Activated T-helper 17 cell treated with anti-CD3 and anti-CD28 coated beads, Interleukin-2, amount 50 U/mL, for 72 hours (primary cell): ENCODE data around the gene WDFY2. TPM values are rescaled to one million over a fixed set of nuclear protein-coding genes. Genes with fewer than 3 reads are reported as not detected.

ENCODE experiments used
- ATAC-seq: fragments of 150-1000 bp; cut with Tn5 transposase; replicated peaks from 2 replicates; pipeline ENCODE4 v1.10.0; 2021; ENCODE audit warnings: mild to moderate bottlenecking, moderate library complexity
- H3K27ac Mint-ChIP-seq: one replicate; pipeline ENCODE4 v1.8.0; 2022; ENCODE audit warnings: mixed read lengths
- H3K27me3 Mint-ChIP-seq: one replicate; pipeline ENCODE4 v1.8.0; 2022; ENCODE audit warnings: mixed read lengths
- H3K36me3 Mint-ChIP-seq: one replicate; pipeline ENCODE4 v1.8.0; 2022; ENCODE audit warnings: low read depth, mild to moderate bottlenecking, mixed read lengths
- H3K4me1 Mint-ChIP-seq: one replicate; pipeline ENCODE4 v1.8.0; 2022; ENCODE audit warnings: mixed read lengths
- H3K4me3 Mint-ChIP-seq: one replicate; pipeline ENCODE4 v1.8.0; 2022; ENCODE audit warnings: mild to moderate bottlenecking, mixed read lengths
- H3K9me3 Mint-ChIP-seq: one replicate; pipeline ENCODE4 v1.8.0; 2022; ENCODE audit warnings: mixed read lengths
- total RNA-seq, 2 donors: library from RNA; stranded (reverse); gene quantifications; one replicate each; pipeline ENCODE4 v1.2.3, GENCODE V29; 2022

Gene WDFY2
- total RNA-seq, 2 donors from 2014 or later, result 16.8 to 31.5 TPM

GRCh38 chr13:51764184-51765141 is 180.2 kb downstream of the WDFY2 start:
- H3K36me3 Mint-ChIP-seq, result peaks cover 28% of the 10 kb centered on the region
- peak; percentile 92 for ATAC-seq
- H3K4me3 Mint-ChIP-seq, result peak overlapping the region; percentile 86
- peak overlapping the region; percentile 91 for H3K27ac Mint-ChIP-seq
- peaks cover 27% of the 10 kb centered on the region for H3K4me1 Mint-ChIP-seq
- no peaks in the 10 kb centered on the region for H3K9me3 Mint-ChIP-seq
- H3K27me3 Mint-ChIP-seq, result no peaks in the 10 kb centered on the region

- Mint-ChIP-seq H3K36me3 (peaks cover 28% of the 10 kb centered on the region), H3K27me3 (no peaks in the 10 kb centered on the region), H3K4me1 (peaks cover 27% of the 10 kb centered on the region), H3K4me3 (peak overlapping the region; percentile 86), H3K9me3 (no peaks in the 10 kb centered on the region), H3K27ac (peak overlapping the region; percentile 91)
- peak; percentile 1 for ATAC-seq
Measured at GRCh38 chr13:51765142-51765515, 180.9 kb downstream of the WDFY2 start.

GRCh38 chr13:51767100-51767499 is 182.8 kb downstream of the WDFY2 start:
- no peak overlapping the region for H3K4me3 Mint-ChIP-seq
- H3K4me1 Mint-ChIP-seq, result peaks cover 26% of the 10 kb centered on the region
- H3K36me3 Mint-ChIP-seq, result peaks cover 22% of the 10 kb centered on the region
- H3K27me3 Mint-ChIP-seq, result no peaks in the 10 kb centered on the region
- no peak overlapping the region for H3K27ac Mint-ChIP-seq
- H3K9me3 Mint-ChIP-seq, result no peaks in the 10 kb centered on the region
- no peak for ATAC-seq

GRCh38 chr13:51768378-51768921 is 184.2 kb downstream of the WDFY2 start:
- Mint-ChIP-seq H3K27me3 (no peaks in the 10 kb centered on the region), H3K27ac (peak overlapping the region; percentile 43), H3K4me1 (peaks cover 18% of the 10 kb centered on the region), H3K36me3 (peaks cover 15% of the 10 kb centered on the region), H3K4me3 (no peak overlapping the region), H3K9me3 (no peaks in the 10 kb centered on the region)
- no peak for ATAC-seq

GRCh38 chr13:51768976-51769375 is 184.7 kb downstream of the WDFY2 start:
- Mint-ChIP-seq H3K4me3 (no peak overlapping the region), H3K4me1 (peaks cover 16% of the 10 kb centered on the region)

GRCh38 chr13:51769455-51770127 is 185.3 kb downstream of the WDFY2 start:
- H3K27me3 Mint-ChIP-seq, result no peaks in the 10 kb centered on the region
- H3K36me3 Mint-ChIP-seq, result peaks cover 15% of the 10 kb centered on the region
- peaks cover 11% of the 10 kb centered on the region for H3K4me1 Mint-ChIP-seq
- H3K9me3 Mint-ChIP-seq, result no peaks in the 10 kb centered on the region
- no peak overlapping the region for H3K4me3 Mint-ChIP-seq
- no peak for ATAC-seq
- H3K27ac Mint-ChIP-seq, result peak overlapping the region; percentile 89

More at GRCh38 chr13:51768976-51769375, 184.7 kb downstream of the WDFY2 start:
- H3K27ac Mint-ChIP-seq, result no peak overlapping the region
- peaks cover 15% of the 10 kb centered on the region for H3K36me3 Mint-ChIP-seq
- no peaks in the 10 kb centered on the region for H3K9me3 Mint-ChIP-seq
- ATAC-seq, result no peak
- no peaks in the 10 kb centered on the region for H3K27me3 Mint-ChIP-seq

- Mint-ChIP-seq H3K36me3 (peaks cover 15% of the 10 kb centered on the region), H3K9me3 (no peaks in the 10 kb centered on the region), H3K4me3 (no peak overlapping the region), H3K27me3 (no peaks in the 10 kb centered on the region), H3K4me1 (peaks cover 6% of the 10 kb centered on the region), H3K27ac (peak overlapping the region; percentile 89)
- no peak for ATAC-seq
Measured at GRCh38 chr13:51770160-51770559, 185.9 kb downstream of the WDFY2 start.

- Mint-ChIP-seq H3K27me3 (no peaks in the 10 kb centered on the region), H3K4me3 (no peak overlapping the region), H3K36me3 (peaks cover 15% of the 10 kb centered on the region), H3K4me1 (no peaks in the 10 kb centered on the region), H3K27ac (no peak overlapping the region), H3K9me3 (no peaks in the 10 kb centered on the region)
- ATAC-seq, result no peak
Measured at GRCh38 chr13:51770681-51771417, 186.6 kb downstream of the WDFY2 start.

GRCh38 chr13:51771418-51772104 is 187.3 kb downstream of the WDFY2 start:
- H3K36me3 Mint-ChIP-seq, result peaks cover 15% of the 10 kb centered on the region
- peak overlapping the region; percentile 65 for H3K27ac Mint-ChIP-seq
- H3K4me3 Mint-ChIP-seq, result no peak overlapping the region
- H3K9me3 Mint-ChIP-seq, result no peaks in the 10 kb centered on the region
- ATAC-seq, result no peak
- no peaks in the 10 kb centered on the region for H3K27me3 Mint-ChIP-seq
- no peaks in the 10 kb centered on the region for H3K4me1 Mint-ChIP-seq

- no peaks in the 10 kb centered on the region for H3K4me1 Mint-ChIP-seq
- H3K36me3 Mint-ChIP-seq, result peaks cover 15% of the 10 kb centered on the region
- no peaks in the 10 kb centered on the region for H3K9me3 Mint-ChIP-seq
- no peak for ATAC-seq
- H3K27ac Mint-ChIP-seq, result peak overlapping the region; percentile 65
- no peaks in the 10 kb centered on the region for H3K27me3 Mint-ChIP-seq
- H3K4me3 Mint-ChIP-seq, result no peak overlapping the region
Measured at GRCh38 chr13:51772105-51772455, 187.8 kb downstream of the WDFY2 start.

- Mint-ChIP-seq H3K9me3 (no peaks in the 10 kb centered on the region), H3K36me3 (peaks cover 15% of the 10 kb centered on the region), H3K27me3 (no peaks in the 10 kb centered on the region), H3K4me1 (no peaks in the 10 kb centered on the region), H3K4me3 (no peak overlapping the region), H3K27ac (peak overlapping the region; percentile 65)
- ATAC-seq, result no peak
Measured at GRCh38 chr13:51772781-51773180, 188.5 kb downstream of the WDFY2 start.

- Mint-ChIP-seq H3K36me3 (peaks cover 15% of the 10 kb centered on the region), H3K27ac (no peak overlapping the region), H3K27me3 (no peaks in the 10 kb centered on the region), H3K4me1 (no peaks in the 10 kb centered on the region), H3K4me3 (no peak overlapping the region), H3K9me3 (no peaks in the 10 kb centered on the region)
- ATAC-seq, result no peak
Measured at GRCh38 chr13:51773515-51773914, 189.3 kb downstream of the WDFY2 start.

GRCh38 chr13:51776179-51776578 is 191.9 kb downstream of the WDFY2 start:
- peaks cover 5% of the 10 kb centered on the region for H3K36me3 Mint-ChIP-seq
- no peaks in the 10 kb centered on the region for H3K9me3 Mint-ChIP-seq
- no peaks in the 10 kb centered on the region for H3K4me1 Mint-ChIP-seq

GRCh38 chr13:51777921-51778320 is 193.7 kb downstream of the WDFY2 start:
- Mint-ChIP-seq H3K36me3 (no peaks in the 10 kb centered on the region), H3K4me3 (no peak overlapping the region), H3K27me3 (no peaks in the 10 kb centered on the region), H3K4me1 (peaks cover 7% of the 10 kb centered on the region), H3K27ac (no peak overlapping the region), H3K9me3 (no peaks in the 10 kb centered on the region)
- no peak for ATAC-seq

More at GRCh38 chr13:51776179-51776578, 191.9 kb downstream of the WDFY2 start:
- Mint-ChIP-seq H3K27me3 (no peaks in the 10 kb centered on the region), H3K4me3 (no peak overlapping the region), H3K27ac (peak overlapping the region; percentile 78)
- no peak for ATAC-seq
